Measurements from ENCODE around the gene PKD2. TPM values are rescaled to one million over a fixed set of nuclear protein-coding genes. Genes with fewer than 3 reads are reported as not detected.
"Not testable (repeated sequence)": the region's sequence is repeated elsewhere in the genome, so short reads cannot be mapped to it uniquely, and the experiment has no call there.

PKD2 gene
- total RNA-seq, 2 experiments from 2014 or later: 2.3 to 2.8 TPM

DNA sequence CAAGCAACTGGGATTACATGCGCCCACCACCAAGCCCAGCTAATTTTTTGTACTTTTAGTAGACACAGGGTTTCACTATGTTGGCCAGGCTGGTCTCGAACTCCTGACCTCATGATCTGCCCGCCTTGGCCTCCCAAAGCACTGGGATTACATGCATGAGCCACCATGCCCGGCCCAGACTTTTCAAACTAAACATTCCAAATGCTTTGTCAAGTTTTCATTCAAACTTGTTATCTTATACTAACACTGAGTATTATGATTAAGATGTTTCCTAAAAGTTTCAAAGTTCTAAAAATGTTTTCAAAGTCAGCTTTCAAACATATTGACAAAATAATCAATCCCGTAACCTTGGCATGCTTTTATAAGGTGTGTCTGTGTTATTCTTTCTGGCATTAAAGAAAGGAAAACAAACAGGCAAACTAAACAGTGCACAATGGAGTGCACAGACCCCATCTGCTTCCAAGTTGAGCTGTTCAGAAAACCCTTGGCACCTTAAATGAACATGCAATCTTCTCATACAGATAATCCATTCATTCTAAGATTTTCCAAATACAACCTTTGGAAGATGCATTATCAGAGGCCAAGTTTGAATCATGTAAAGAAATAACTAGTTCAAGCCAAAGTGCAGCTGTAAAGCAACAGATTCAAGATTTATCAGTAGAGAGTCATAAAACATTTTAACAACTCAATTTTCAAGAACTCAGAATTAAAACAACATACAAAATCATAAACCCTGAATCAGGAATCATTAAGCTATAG, 101.9 kb downstream of the PKD2 start:
- DNase-seq (no peak), ATAC-seq (no peak)
- no peaks in the 10 kb centered on the region for H3K9me3 Mint-ChIP-seq
- no peak overlapping the region for H3K4me3 Mint-ChIP-seq
- POLR2A ChIA-PET: no interaction called here
- H3K27me3 Mint-ChIP-seq: no peaks in the 10 kb centered on the region
- no peaks in the 10 kb centered on the region for H3K36me3 Mint-ChIP-seq (ENCODE audit: low read depth)
- TF ChIP-seq CTCF (IDR thresholded peaks at IDR 0.05): no peak
- CTCF ChIA-PET: interaction anchor here (1.7 kb wide), 1 partner anchor 76 kb away, joined by 4 read pairs; no protein-coding TSS in a partner anchor
- no peak overlapping the region for H3K27ac Mint-ChIP-seq
- peaks cover 2% of the 10 kb centered on the region for H3K4me1 Mint-ChIP-seq (ENCODE audit: low read depth)
- intact Hi-C loops (cut with micrococcal nuclease): no loop called here

- ATAC-seq: no peak
- ChIA-PET CTCF (interaction anchor here (1.7 kb wide), 1 partner anchor 101 kb away, joined by 8 read pairs; no protein-coding TSS in a partner anchor), POLR2A (no interaction called here)
- Mint-ChIP-seq H3K27me3 (no peaks in the 10 kb centered on the region), H3K36me3 (ENCODE audit: low read depth) (no peaks in the 10 kb centered on the region), H3K9me3 (no peaks in the 10 kb centered on the region), H3K4me1 (ENCODE audit: low read depth) (peaks cover 2% of the 10 kb centered on the region), H3K4me3 (no peak overlapping the region), H3K27ac (no peak overlapping the region)
- no peak for TF ChIP-seq CTCF (IDR thresholded peaks at IDR 0.05)
- intact Hi-C loops (cut with micrococcal nuclease): no loop called here
- DNase-seq: no peak
These were observed 103.4 kb downstream of the PKD2 start for GRCh38 chr4:88110826-88111225.

GRCh38 chr4:88112856-88113255, 105.4 kb downstream of the PKD2 start:
- ChIA-PET CTCF (interaction anchor here (0.7 to 1.3 kb wide), 2 partner anchors 9 to 28 kb away, joined by 3 to 5 read pairs; no protein-coding TSS in a partner anchor), POLR2A (no interaction called here)
- no peak for ATAC-seq
- DNase-seq: no peak
- H3K36me3 Mint-ChIP-seq (ENCODE audit: low read depth): no peaks in the 10 kb centered on the region
- no peak overlapping the region for H3K4me3 Mint-ChIP-seq
- TF ChIP-seq CTCF (IDR thresholded peaks at IDR 0.05): no peak
- no peak overlapping the region for H3K27ac Mint-ChIP-seq
- intact Hi-C loops (cut with micrococcal nuclease): no loop called here
- no peaks in the 10 kb centered on the region for H3K27me3 Mint-ChIP-seq
- H3K4me1 Mint-ChIP-seq (ENCODE audit: low read depth): no peaks in the 10 kb centered on the region
- H3K9me3 Mint-ChIP-seq: no peaks in the 10 kb centered on the region

GRCh38 chr4:88115587-88115986, 108.2 kb downstream of the PKD2 start:
- intact Hi-C loops (cut with micrococcal nuclease): no loop called here
- DNase-seq (no peak), ATAC-seq (no peak)
- H3K27me3 Mint-ChIP-seq: no peaks in the 10 kb centered on the region
- ChIA-PET CTCF (no interaction called here), POLR2A (no interaction called here)
- TF ChIP-seq CTCF (IDR thresholded peaks at IDR 0.05): no peak
- no peak overlapping the region for H3K4me3 Mint-ChIP-seq
- H3K27ac Mint-ChIP-seq: no peak overlapping the region
- peaks cover 21% of the 10 kb centered on the region for H3K9me3 Mint-ChIP-seq
- no peaks in the 10 kb centered on the region for H3K4me1 Mint-ChIP-seq (ENCODE audit: low read depth)
- peaks cover 5% of the 10 kb centered on the region for H3K36me3 Mint-ChIP-seq (ENCODE audit: low read depth)

DNA sequence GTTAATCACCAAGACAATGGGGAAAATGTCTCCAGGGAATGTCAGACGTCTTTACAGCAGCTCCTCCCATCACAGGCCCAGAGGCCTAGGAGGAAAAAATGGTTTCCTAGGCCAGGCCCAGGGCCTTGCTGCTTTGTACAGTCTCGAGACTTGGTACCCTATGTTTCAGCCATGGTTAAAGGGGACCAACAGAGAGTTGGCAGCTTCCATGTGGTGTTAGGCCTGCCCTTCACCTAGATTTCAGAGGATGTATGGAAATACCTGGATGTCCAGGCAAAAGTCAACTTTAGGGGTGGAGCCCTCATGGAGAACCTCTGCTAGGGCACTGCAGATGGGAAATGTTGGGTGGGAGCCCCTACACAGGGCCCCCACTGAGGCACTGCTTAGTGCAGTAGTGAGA, 112.5 kb downstream of the PKD2 start:
- no peak for TF ChIP-seq CTCF (IDR thresholded peaks at IDR 0.05)
- H3K4me3 Mint-ChIP-seq: no peak overlapping the region
- H3K27me3 Mint-ChIP-seq: peaks cover 3% of the 10 kb centered on the region
- ChIA-PET POLR2A (interaction anchor here (0.7 kb wide), 1 partner anchor 37 kb away, joined by 4 read pairs; no protein-coding TSS in a partner anchor), CTCF (no interaction called here)
- ATAC-seq (no peak), DNase-seq (no peak)
- H3K4me1 Mint-ChIP-seq (ENCODE audit: low read depth): no peaks in the 10 kb centered on the region
- intact Hi-C loops (cut with micrococcal nuclease): no loop called here
- H3K27ac Mint-ChIP-seq: no peak overlapping the region
- peaks cover 9% of the 10 kb centered on the region for H3K36me3 Mint-ChIP-seq (ENCODE audit: low read depth)
- H3K9me3 Mint-ChIP-seq: peaks cover 28% of the 10 kb centered on the region

DNA sequence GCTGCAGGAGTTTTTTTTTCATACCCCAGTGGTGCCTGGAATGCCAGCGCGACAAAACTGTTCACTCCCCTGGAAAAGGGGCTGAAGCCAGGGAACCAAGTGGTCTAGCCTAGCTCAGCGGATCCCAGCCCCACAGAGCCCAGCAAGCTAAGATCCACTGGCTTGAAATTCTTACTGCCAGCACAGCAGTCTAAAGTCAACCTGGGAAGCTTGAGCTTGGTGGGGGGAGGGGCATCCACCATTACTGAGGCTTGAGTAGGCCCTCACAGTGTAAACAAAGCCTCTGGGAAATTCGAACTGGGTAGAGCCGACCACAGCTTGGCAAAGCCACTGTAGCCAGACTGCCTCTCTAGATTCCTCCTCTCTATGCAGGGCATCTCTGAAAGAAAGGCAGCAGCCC, 114.8 kb downstream of the PKD2 start:
- H3K36me3 Mint-ChIP-seq (ENCODE audit: low read depth); H3K27me3 Mint-ChIP-seq; ATAC-seq; H3K4me3 Mint-ChIP-seq; intact Hi-C loops (cut with micrococcal nuclease); DNase-seq; H3K27ac Mint-ChIP-seq; H3K4me1 Mint-ChIP-seq (ENCODE audit: low read depth); POLR2A ChIA-PET: not testable (repeated sequence)
- peaks cover 30% of the 10 kb centered on the region for H3K9me3 Mint-ChIP-seq
- CTCF ChIA-PET: interaction anchor here (0.9 kb wide), 1 partner anchor 10 kb away, joined by 5 read pairs; no protein-coding TSS in a partner anchor

Data from activated CD8-positive, alpha-beta T cell treated with anti-CD3 and anti-CD28 coated beads for 36 hours (primary cell).